Endothelial cell (in vitro differentiated cells): ENCODE measurements around the gene AKAP6. TPM values are rescaled to one million over a fixed set of nuclear protein-coding genes. Genes with fewer than 3 reads are reported as not detected.

Experiments used
- DNase-seq: peaks from one replicate; pipeline ENCODE4 v3.0.0; 2021; ENCODE audit warnings: low spot score
- H3K27ac Mint-ChIP-seq: one replicate; pipeline ENCODE4 v1.8.0; 2021; ENCODE audit warnings: mixed read lengths, inconsistent platforms; ENCODE audit not compliant: unreplicated experiment
- H3K27me3 Mint-ChIP-seq: one replicate; pipeline ENCODE4 v1.8.0; 2021; ENCODE audit warnings: mild to moderate bottlenecking, moderate library complexity, mixed read lengths, inconsistent platforms; ENCODE audit not compliant: unreplicated experiment
- H3K36me3 Mint-ChIP-seq: one replicate; pipeline ENCODE4 v1.8.0; 2021; ENCODE audit warnings: mild to moderate bottlenecking, low read depth, mixed read lengths, inconsistent platforms; ENCODE audit not compliant: unreplicated experiment
- H3K4me1 Mint-ChIP-seq: one replicate; pipeline ENCODE4 v1.8.0; 2021; ENCODE audit warnings: mild to moderate bottlenecking, mixed read lengths, inconsistent platforms; ENCODE audit not compliant: unreplicated experiment
- H3K4me3 Mint-ChIP-seq: one replicate; pipeline ENCODE4 v1.8.0; 2021; ENCODE audit warnings: mild to moderate bottlenecking, mixed read lengths, inconsistent platforms; ENCODE audit not compliant: unreplicated experiment
- H3K9me3 Mint-ChIP-seq: one replicate; pipeline ENCODE4 v1.8.0; 2021; ENCODE audit warnings: mixed read lengths, inconsistent platforms; ENCODE audit not compliant: unreplicated experiment
- total RNA-seq: library from RNA; stranded (reverse); fragmentation: NEBNext Ultra II Directional; extraction: Animal tissue kit (Norgen Biotek cat#: 25700); gene quantifications from one replicate; pipeline ENCODE4 v1.2.1, GENCODE V29; 2021; ENCODE audit not compliant: unreplicated experiment
- TF ChIP-seq, protein P1 (sequence below): fragments of 200-600 bp; sonication (generic); IDR thresholded peaks from one replicate; pipeline ENCODE4 v1.5.0; 2021; ENCODE audit warnings: antibody characterized with exemption; ENCODE audit not compliant: unreplicated experiment

AKAP6 gene
- total RNA-seq, 1 donor from 2014 or later, result 4.4 TPM

DNA sequence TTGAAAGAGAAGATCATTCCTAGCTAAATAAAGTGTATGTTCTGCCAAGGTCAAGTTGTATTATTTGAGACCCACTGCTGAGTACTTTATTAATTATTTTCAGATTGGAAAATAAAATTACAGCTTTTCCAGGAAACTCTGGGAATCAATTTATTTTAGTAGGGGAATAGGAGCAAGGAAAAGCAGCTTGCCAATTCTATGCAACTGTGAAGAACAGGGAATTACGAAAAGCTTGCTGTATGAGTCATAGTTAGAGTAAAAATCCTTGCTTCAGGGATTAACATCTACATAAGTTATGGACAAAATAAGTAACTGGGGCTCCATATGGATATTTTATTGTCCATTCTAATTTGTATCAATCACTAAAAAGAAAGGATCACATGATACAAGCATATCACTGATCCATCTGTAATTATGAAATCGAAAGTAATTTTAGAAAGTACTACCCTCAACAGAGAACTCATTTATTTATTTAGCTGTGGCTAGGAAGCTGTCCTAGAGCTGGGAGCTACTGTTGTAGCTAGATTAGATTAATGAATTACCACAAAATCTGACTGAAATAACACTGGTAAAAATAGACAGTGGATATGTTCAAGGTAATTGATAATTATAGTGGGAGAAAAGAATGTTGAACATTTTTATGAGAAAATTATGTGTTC, 306.1 kb downstream of the AKAP6 start:
- Mint-ChIP-seq H3K4me3 (no peak overlapping the region), H3K9me3 (no peaks in the 10 kb centered on the region), H3K36me3 (no peaks in the 10 kb centered on the region), H3K4me1 (no peaks in the 10 kb centered on the region), H3K27me3 (no peaks in the 10 kb centered on the region), H3K27ac (no peak overlapping the region)
- TF ChIP-seq, protein P1, sequence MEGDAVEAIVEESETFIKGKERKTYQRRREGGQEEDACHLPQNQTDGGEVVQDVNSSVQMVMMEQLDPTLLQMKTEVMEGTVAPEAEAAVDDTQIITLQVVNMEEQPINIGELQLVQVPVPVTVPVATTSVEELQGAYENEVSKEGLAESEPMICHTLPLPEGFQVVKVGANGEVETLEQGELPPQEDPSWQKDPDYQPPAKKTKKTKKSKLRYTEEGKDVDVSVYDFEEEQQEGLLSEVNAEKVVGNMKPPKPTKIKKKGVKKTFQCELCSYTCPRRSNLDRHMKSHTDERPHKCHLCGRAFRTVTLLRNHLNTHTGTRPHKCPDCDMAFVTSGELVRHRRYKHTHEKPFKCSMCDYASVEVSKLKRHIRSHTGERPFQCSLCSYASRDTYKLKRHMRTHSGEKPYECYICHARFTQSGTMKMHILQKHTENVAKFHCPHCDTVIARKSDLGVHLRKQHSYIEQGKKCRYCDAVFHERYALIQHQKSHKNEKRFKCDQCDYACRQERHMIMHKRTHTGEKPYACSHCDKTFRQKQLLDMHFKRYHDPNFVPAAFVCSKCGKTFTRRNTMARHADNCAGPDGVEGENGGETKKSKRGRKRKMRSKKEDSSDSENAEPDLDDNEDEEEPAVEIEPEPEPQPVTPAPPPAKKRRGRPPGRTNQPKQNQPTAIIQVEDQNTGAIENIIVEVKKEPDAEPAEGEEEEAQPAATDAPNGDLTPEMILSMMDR, result no peak
- no peak for DNase-seq

DNA sequence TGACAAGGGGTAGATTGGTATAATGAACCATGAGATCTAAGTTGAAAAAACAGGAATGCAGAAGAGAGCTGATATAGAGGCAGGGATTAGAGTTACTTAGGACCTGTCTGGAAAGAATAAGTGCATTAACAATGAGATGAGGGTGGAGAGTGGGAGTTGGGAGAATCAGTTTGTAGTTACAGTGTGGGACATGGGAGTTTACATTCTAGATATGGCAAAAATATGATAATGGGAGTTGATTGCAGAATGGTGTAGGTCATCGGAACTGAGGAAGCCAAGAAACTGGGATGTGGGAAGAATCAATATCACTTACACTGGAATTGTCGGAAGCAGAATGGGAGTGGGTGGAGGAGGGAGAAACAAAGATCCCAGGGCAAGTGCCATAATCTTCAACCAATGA, 308.5 kb downstream of the AKAP6 start:
- Mint-ChIP-seq H3K9me3 (no peaks in the 10 kb centered on the region), H3K27me3 (no peaks in the 10 kb centered on the region), H3K4me3 (no peak overlapping the region), H3K36me3 (no peaks in the 10 kb centered on the region), H3K4me1 (no peaks in the 10 kb centered on the region), H3K27ac (no peak overlapping the region)
- DNase-seq, result no peak
- TF ChIP-seq, protein P1, result no peak

DNA sequence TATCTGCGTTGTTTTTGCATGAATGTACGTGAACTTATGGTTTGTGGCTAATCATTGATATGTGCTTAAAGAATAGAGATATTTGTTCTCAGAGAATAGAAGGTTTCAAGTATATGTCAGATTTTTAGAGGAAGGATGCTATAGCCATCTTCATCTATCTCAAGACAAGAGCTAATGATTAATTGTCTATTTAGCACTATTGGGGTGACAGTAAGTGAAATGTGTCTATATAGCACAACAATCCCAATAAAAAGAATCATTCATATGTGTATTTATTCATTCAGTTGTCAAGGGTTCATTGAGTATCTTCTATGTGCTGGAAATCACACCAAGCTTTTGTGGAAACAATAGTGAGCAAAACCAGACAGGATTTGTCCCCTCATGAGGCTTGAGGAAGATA, 310.1 kb downstream of the AKAP6 start:
- TF ChIP-seq, protein P1, result no peak
- Mint-ChIP-seq H3K27ac (no peak overlapping the region), H3K4me1 (no peaks in the 10 kb centered on the region), H3K4me3 (no peak overlapping the region), H3K27me3 (no peaks in the 10 kb centered on the region), H3K36me3 (no peaks in the 10 kb centered on the region), H3K9me3 (no peaks in the 10 kb centered on the region)
- no peak for DNase-seq

DNA sequence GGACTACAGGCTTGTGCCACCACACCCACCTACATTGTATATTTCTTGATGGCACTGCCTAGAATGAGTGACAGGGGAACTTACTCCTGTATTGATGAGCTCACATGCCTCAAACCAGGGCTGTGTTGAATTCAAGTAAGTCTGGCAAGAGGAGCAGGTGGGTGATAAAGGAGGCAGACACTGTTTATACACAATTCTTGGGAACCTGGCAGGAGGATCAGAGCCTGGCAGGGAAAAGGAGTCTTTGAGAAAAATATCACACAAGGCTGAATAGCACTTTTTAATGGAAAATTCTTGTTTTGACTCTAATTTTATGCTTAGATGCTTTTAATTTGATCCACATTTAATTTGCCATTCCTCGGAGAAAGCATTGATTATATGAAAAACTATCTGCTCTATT, 316.5 kb downstream of the AKAP6 start:
- TF ChIP-seq, protein P1, result no peak
- Mint-ChIP-seq H3K4me3 (no peak overlapping the region), H3K27ac (no peak overlapping the region), H3K4me1 (no peaks in the 10 kb centered on the region), H3K27me3 (no peaks in the 10 kb centered on the region), H3K36me3 (no peaks in the 10 kb centered on the region), H3K9me3 (no peaks in the 10 kb centered on the region)
- no peak for DNase-seq

DNA sequence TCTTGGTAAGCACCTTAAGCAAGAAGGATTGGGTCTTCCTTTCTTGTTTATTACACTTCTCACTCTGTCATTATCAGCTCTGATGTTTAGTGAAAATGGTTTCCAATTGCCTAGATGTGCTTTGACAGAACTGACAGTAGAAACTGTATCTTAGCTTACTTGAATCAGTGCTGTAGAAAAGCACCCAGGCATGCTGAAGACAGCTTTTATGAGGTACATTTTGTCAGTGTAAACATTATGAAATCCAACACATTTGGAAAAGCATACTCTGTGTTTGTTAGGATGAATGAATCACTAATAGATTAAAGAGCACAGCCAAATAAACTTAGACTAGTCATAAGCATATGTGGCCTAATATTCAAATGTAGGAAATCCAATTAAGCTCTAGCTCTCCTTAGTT, 319.3 kb downstream of the AKAP6 start:
- Mint-ChIP-seq H3K9me3 (no peaks in the 10 kb centered on the region), H3K27ac (no peak overlapping the region), H3K36me3 (no peaks in the 10 kb centered on the region), H3K4me1 (no peaks in the 10 kb centered on the region), H3K27me3 (no peaks in the 10 kb centered on the region), H3K4me3 (no peak overlapping the region)
- DNase-seq, result no peak
- TF ChIP-seq, protein P1, result no peak
